K562 (cell line): ENCODE measurements around the gene PHB1. TPM values are rescaled to one million over a fixed set of nuclear protein-coding genes. Genes with fewer than 3 reads are reported as not detected.

Experiments
- ATAC-seq: fragments of 200-7000 bp; cut with Tn5 transposase; 3 replicates; pipeline ENCODE4 v1.9.1; 2020; ENCODE audit warnings: moderate library complexity
- BruUV-seq: library from RNA; stranded (reverse); fragments of 400-500 nt; replicated peaks from 2 replicates; lab custom pipeline; 2021; lab: Mats Ljungman, UMichigan
- CTCF ChIA-PET: fragments of 300-600 bp; formaldehyde crosslinking; extraction: SDS; loops from one replicate; lab custom pipeline; 2021; ENCODE audit warnings: low intra/inter-chr PET ratio; lab: Yijun Ruan, JAX
- POLR2A ChIA-PET: fragments of 300-600, 350-650 bp; sonication (Branson Sonifier 250); formaldehyde crosslinking; extraction: SDS; loops from one replicate; lab custom pipeline; 2021; ENCODE audit warnings: antibody characterized with exemption, inconsistent platforms; lab: Yijun Ruan, JAX
- DNase-seq, 4 experiments: peaks; one replicate each; pipeline versions ENCODE4 v3.0.0 to v3.0.0-alpha.2; 2011 to 2018; ENCODE audit warnings: low spot score in 3 of 4, mixed read lengths in 3 of 4; ENCODE audit errors: extremely low read depth in 1 of 4
- FAIRE-seq: peaks from 2 replicates; lab custom pipeline; 2011; peaks lifted over from hg19 to GRCh38; lab: Jason Lieb, UNC
- H2AFZ ChIP-seq: 2 replicates; pipeline ENCODE4 v1.6.0; 2011; ENCODE audit warnings: low read depth, low read length, control low read depth, inconsistent platforms
- H3K27ac ChIP-seq: fragments of 200-600 bp; 3 replicates; pipeline ENCODE4 v1.8.0; 2011; ENCODE audit warnings: low read depth, mild to moderate bottlenecking, control low read depth, inconsistent platforms, low read length, moderate library complexity, mixed read lengths; ENCODE audit errors: extremely low read depth
- H3K27me3 ChIP-seq, 2 experiments: fragments of 300-600 bp in 1 of 2; 2 replicates in 1 of 2; 3 replicates in 1 of 2; pipeline versions ENCODE4 v1.6.0 to v1.8.0; 2011; ENCODE audit warnings: inconsistent platforms in 2 of 2, low read length in 2 of 2, mild to moderate bottlenecking in 1 of 2, mixed read lengths in 1 of 2, moderate library complexity in 1 of 2; ENCODE audit not compliant: control insufficient read depth in 2 of 2, insufficient read depth in 2 of 2
- H3K36me3 ChIP-seq: fragments of 300-600 bp; 3 replicates; pipeline ENCODE4 v1.8.0; 2011; ENCODE audit warnings: mild to moderate bottlenecking, low read length, inconsistent platforms; ENCODE audit not compliant: control insufficient read depth, insufficient read depth
- H3K4me1 ChIP-seq, 2 experiments: fragments of 200-600 bp in 1 of 2; replicated peaks in 1 of 2; 2 replicates in 1 of 2; 3 replicates in 1 of 2; pipeline versions ENCODE4 v1.5.1 to v1.8.0; 2011; ENCODE audit warnings: inconsistent platforms in 2 of 2, low read length in 2 of 2, mild to moderate bottlenecking in 1 of 2, mixed read lengths in 1 of 2, moderate library complexity in 1 of 2; ENCODE audit not compliant: control insufficient read depth in 2 of 2, insufficient read depth in 2 of 2
- H3K4me2 ChIP-seq: 2 replicates; pipeline ENCODE4 v1.6.1; 2011; ENCODE audit warnings: low read length, control low read depth, inconsistent platforms, mixed read lengths; ENCODE audit not compliant: insufficient read depth
- H3K4me3 ChIP-seq: fragments of 200-600 bp; sonication (generic), shearing (Covaris generic); 2 replicates; pipeline ENCODE4 v1.5.1; 2016; ENCODE audit warnings: control low read depth, inconsistent platforms
- H3K79me2 ChIP-seq: fragments of 200-600 bp; 3 replicates; pipeline ENCODE4 v1.8.0; 2011; ENCODE audit warnings: low read length, inconsistent platforms; ENCODE audit not compliant: control insufficient read depth, insufficient read depth
- H3K9ac ChIP-seq, 2 experiments: 2 replicates each; pipeline versions ENCODE4 v1.6.0 to v1.6.1; 2011; ENCODE audit warnings: low read depth in 2 of 2, low read length in 2 of 2, control low read depth in 1 of 2, inconsistent platforms in 1 of 2, mild to moderate bottlenecking in 1 of 2, mixed read lengths in 1 of 2; ENCODE audit not compliant: insufficient read depth in 1 of 2
- H3K9me1 ChIP-seq: one replicate; pipeline ENCODE4 v1.6.0; 2011; ENCODE audit warnings: inconsistent platforms, mild to moderate bottlenecking, low read length, moderate library complexity; ENCODE audit not compliant: control insufficient read depth, insufficient read depth
- H3K9me3 ChIP-seq: replicated peaks from 2 replicates; pipeline ENCODE4 v1.5.1; 2011; ENCODE audit warnings: low read depth, low read length, inconsistent platforms; ENCODE audit not compliant: control insufficient read depth, insufficient read depth
- H4K20me1 ChIP-seq: replicated peaks from 2 replicates; pipeline ENCODE4 v1.6.1; 2011; ENCODE audit warnings: low read length, inconsistent platforms, mixed read lengths; ENCODE audit not compliant: control insufficient read depth, insufficient read depth
- CBFB ChIP-seq: sonication (generic); formaldehyde crosslinking; IDR thresholded peaks from 2 replicates; pipeline ENCODE4 v1.4.0; 2020; ENCODE audit warnings: mild to moderate bottlenecking, missing genetic modification reagents
- CGGBP1 ChIP-seq: fragments of 250-450 bp; sonication (Bioruptor Pico); IDR thresholded peaks from 2 replicates; pipeline ENCODE4 v1.9.0; 2021; ENCODE audit warnings: mild to moderate bottlenecking
- EHMT2 ChIP-seq: fragments of 450-650 bp; IDR thresholded peaks from 2 replicates; pipeline ENCODE4 v1.6.1; 2018; ENCODE audit warnings: antibody characterized with exemption
- KAT7 ChIP-seq: sonication (generic); formaldehyde crosslinking; IDR thresholded peaks from 2 replicates; pipeline ENCODE4 v1.8.0; 2022; ENCODE audit warnings: missing genetic modification reagents, mild to moderate bottlenecking, borderline replicate concordance
- RBM25 ChIP-seq: fragments of 200-400 bp; formaldehyde crosslinking; IDR thresholded peaks from 2 replicates; pipeline ENCODE4 v1.6.1; 2018; ENCODE audit warnings: low read length, low read depth, moderate library complexity; ENCODE audit not compliant: severe bottlenecking
- THRB ChIP-seq: fragments of 450-650 bp; formaldehyde crosslinking; conservative IDR thresholded peaks from 2 replicates; pipeline ENCODE4 v1.4.0; 2022; ENCODE audit warnings: mild to moderate bottlenecking, missing genetic modification characterization
- ZBED1 ChIP-seq: IDR thresholded peaks from 2 replicates; pipeline ENCODE4 v1.6.1; 2014
- ZNF316 ChIP-seq: fragments of 450-650 bp; IDR thresholded peaks from 2 replicates; pipeline ENCODE4 v1.6.1; 2016
- WGBS: fragments of 100-300 bp; shearing (Covaris generic); methylation state at CpG from one replicate; pipeline ENCODE4 v1.1.6; 2016; ENCODE audit warnings: low coverage, mixed read lengths; ENCODE audit not compliant: insufficient coverage; ENCODE audit errors: missing lambda C conversion rate; 5-methylcytosine and 5-hydroxymethylcytosine counted together
- in situ Hi-C: fragments of 300-500 bp; cut with MboI; formaldehyde crosslinking; loops from 4 replicates; pipeline ENCODE4 v1.15.0; 2018; ENCODE audit warnings: inconsistent platforms, mixed read lengths
- intact Hi-C: fragments of 100-400 bp; cut with micrococcal nuclease; formaldehyde crosslinking; loops from 2 replicates; pipeline ENCODE4 v1.14.2; 2022
- polyA plus RNA-seq, 8 experiments: library from polyadenylated mRNA; depleted of rRNA in 4 of 8; stranded (reverse) in 5 of 8; unstranded in 3 of 8; fragments of >200 nt; fragmentation: Nextera tagmentation in 2 of 8; fragmentation: Illumina TruSeq in 1 of 8; extraction: Ambion mirVana in 2 of 8; extraction: Trizol in 1 of 8; gene quantifications; 2 replicates each; pipeline versions ENCODE4 v1.2.1 to v1.2.3, GENCODE V29; 2011 to 2014; ENCODE audit warnings: inconsistent platforms in 1 of 8, missing spikeins in 1 of 8
- total RNA-seq, 7 experiments: library from RNA; depleted of rRNA in 6 of 7; stranded (reverse); fragments of >200 nt in 6 of 7; fragmentation: Illumina TruSeq in 2 of 7; extraction: Trizol in 2 of 7; gene quantifications; 2 replicates each; pipeline versions ENCODE4 v1.2.1 to v1.2.3, GENCODE V29; 2011 to 2021; ENCODE audit warnings: low replicate concordance in 1 of 7
- TF ChIP-seq, protein P1 (sequence below): fragments of 450-650 bp; formaldehyde crosslinking; IDR thresholded peaks from 2 replicates; pipeline ENCODE4 v1.4.0; 2020; ENCODE audit warnings: mild to moderate bottlenecking, mixed read lengths

Gene PHB1
- total and polyA plus RNA-seq, 9 of the 15 experiments (the other 6 are each of a cell fraction or from before 2014, with no cell fraction given): 191 to 818 (median 349) TPM

DNA sequence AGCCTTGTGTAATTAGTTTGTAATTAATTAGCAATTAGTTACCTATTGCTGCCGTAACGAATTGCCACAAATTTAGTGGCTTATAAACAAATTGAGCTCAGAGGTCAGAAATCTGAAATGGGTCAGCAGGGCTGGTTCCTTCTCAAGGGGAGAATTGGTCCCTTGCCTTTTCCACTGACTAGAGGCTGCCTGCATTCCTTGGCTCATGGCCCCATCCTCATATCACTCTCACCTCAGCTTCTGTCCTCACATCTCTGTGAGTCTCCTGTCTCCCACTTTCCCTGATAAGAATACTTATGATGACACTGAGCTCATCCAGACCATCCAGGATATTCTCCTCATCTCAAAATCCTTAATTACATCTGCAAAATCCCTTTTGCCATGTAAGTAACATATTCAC lies 49.4 kb upstream of the PHB1 start:
- BruUV-seq: no TSS peak
- no peaks in the 10 kb centered on the region for H3K79me2 ChIP-seq
- no peak overlapping the region for H3K4me3 ChIP-seq
- no peak overlapping the region for H2AFZ ChIP-seq
- no peak overlapping the region for H3K9ac ChIP-seq
- H3K9me1 ChIP-seq: no peaks in the 10 kb centered on the region
- peaks cover 5% of the 10 kb centered on the region for H4K20me1 ChIP-seq
- intact Hi-C loops (loop anchor here (5.0 kb wide), 1 partner anchor 33 kb away; the partner anchor contains the start of gene NGFR), in situ Hi-C loops (no loop called here)
- TF ChIP-seq RBM25: peak; percentile 20
- TF ChIP-seq CGGBP1 (CRISPR knock-in tag): no peak
- no peaks in the 10 kb centered on the region for H3K36me3 ChIP-seq
- ChIA-PET POLR2A (interaction anchor here (0.9 kb wide), 1 partner anchor 46 kb away, joined by 3 read pairs; no protein-coding TSS in a partner anchor), CTCF (no interaction called here)
- H3K27ac ChIP-seq: no peak overlapping the region
- H3K4me1 ChIP-seq: no peaks in the 10 kb centered on the region
- ATAC-seq (no peak), DNase-seq (no peak), FAIRE-seq (no peak)
- H3K4me2 ChIP-seq: no peak overlapping the region
- H3K27me3 ChIP-seq: peaks cover 27 to 72% of the 10 kb centered on the region in 2 experiments; a peak in 4 of 5 replicates
- no peaks in the 10 kb centered on the region; the same call in 1 of the 2 replicates for H3K9me3 ChIP-seq
- WGBS: 0% methylated on average over 2 of the region's 2 CpGs

- TF ChIP-seq ZNF316: no peak
- TF ChIP-seq CBFB (CRISPR knock-in tag): no peak
- TF ChIP-seq, protein P1, sequence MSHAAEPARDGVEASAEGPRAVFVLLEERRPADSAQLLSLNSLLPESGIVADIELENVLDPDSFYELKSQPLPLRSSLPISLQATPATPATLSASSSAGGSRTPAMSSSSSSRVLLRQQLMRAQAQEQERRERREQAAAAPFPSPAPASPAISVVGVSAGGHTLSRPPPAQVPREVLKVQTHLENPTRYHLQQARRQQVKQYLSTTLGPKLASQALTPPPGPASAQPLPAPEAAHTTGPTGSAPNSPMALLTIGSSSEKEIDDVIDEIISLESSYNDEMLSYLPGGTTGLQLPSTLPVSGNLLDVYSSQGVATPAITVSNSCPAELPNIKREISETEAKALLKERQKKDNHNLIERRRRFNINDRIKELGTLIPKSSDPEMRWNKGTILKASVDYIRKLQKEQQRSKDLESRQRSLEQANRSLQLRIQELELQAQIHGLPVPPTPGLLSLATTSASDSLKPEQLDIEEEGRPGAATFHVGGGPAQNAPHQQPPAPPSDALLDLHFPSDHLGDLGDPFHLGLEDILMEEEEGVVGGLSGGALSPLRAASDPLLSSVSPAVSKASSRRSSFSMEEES: peak; percentile 35
- no peak for TF ChIP-seq KAT7 (CRISPR knock-in tag)
- no peak for TF ChIP-seq THRB (CRISPR knock-in tag)
- no peak for TF ChIP-seq EHMT2
- no peak for TF ChIP-seq ZBED1
- TF ChIP-seq, all 486 proteins: peak for 1
- H3K79me2 ChIP-seq: no peaks in the 10 kb centered on the region
- ATAC-seq (no peak), FAIRE-seq (no peak), DNase-seq (no peak)
- peaks cover 37 to 75% of the 10 kb centered on the region in 2 experiments for H3K27me3 ChIP-seq
- 0% methylated on average over 2 of the region's 2 CpGs for WGBS
- H3K9me3 ChIP-seq: no peaks in the 10 kb centered on the region; the same call in 1 of the 2 replicates
- intact Hi-C loops: loop anchor here (5.0 kb wide), 1 partner anchor 36 kb away; the partner anchor contains the start of gene NGFR
- no peaks in the 10 kb centered on the region for H3K4me1 ChIP-seq
- no peak overlapping the region for H2AFZ ChIP-seq
- H3K9ac ChIP-seq: no peak overlapping the region
- ChIA-PET CTCF (interaction anchor here (0.7 kb wide), 1 partner anchor 243 kb away, joined by 3 read pairs; no protein-coding TSS in a partner anchor), POLR2A (no interaction called here)
- in situ Hi-C loops: no loop called here
- peaks cover 5% of the 10 kb centered on the region for H4K20me1 ChIP-seq
- no peak overlapping the region for H3K27ac ChIP-seq
- no peak overlapping the region for H3K4me2 ChIP-seq
- no peak overlapping the region for H3K4me3 ChIP-seq
- H3K9me1 ChIP-seq: no peaks in the 10 kb centered on the region
- H3K36me3 ChIP-seq: no peaks in the 10 kb centered on the region
- BruUV-seq: no TSS peak
These were observed 46.9 kb upstream of the PHB1 start for GRCh38 chr17:49461580-49461979.
